CD4-positive, CD25-positive, alpha-beta regulatory T cell (primary cell): ENCODE data around the gene KRT1. TPM values are rescaled to one million over a fixed set of nuclear protein-coding genes. Genes with fewer than 3 reads are reported as not detected.

Experiments
- ATAC-seq, 2 donors: fragments of 150-1000 bp; cut with Tn5 transposase; one replicate each; pipeline ENCODE4 v1.10.0; 2021; ENCODE audit warnings: low read depth in 2 of 2, moderate number of reproducible peaks in 2 of 2, moderate library complexity in 1 of 2
- DNase-seq, 3 donors: peaks; one replicate each; pipeline versions ENCODE4 v3.0.0 to v3.0.0-alpha.2; 2012 to 2022; ENCODE audit warnings: mixed read lengths in 1 of 3
- H3K27ac ChIP-seq: one replicate; pipeline ENCODE4 v1.7.0; 2013; ENCODE audit warnings: mild to moderate bottlenecking, low read length; ENCODE audit not compliant: insufficient read depth, poor library complexity, severe bottlenecking
- H3K27me3 ChIP-seq: one replicate; pipeline ENCODE4 v1.7.0; 2013; ENCODE audit warnings: low read length; ENCODE audit not compliant: control insufficient read depth, insufficient read depth
- H3K36me3 ChIP-seq: one replicate; pipeline ENCODE4 v1.7.0; 2013; ENCODE audit warnings: mild to moderate bottlenecking, low read length, moderate library complexity; ENCODE audit not compliant: control insufficient read depth, insufficient read depth
- H3K4me1 ChIP-seq: 2 replicates; pipeline ENCODE4 v1.7.0; 2013; ENCODE audit warnings: mild to moderate bottlenecking, low read length; ENCODE audit not compliant: insufficient read depth, control insufficient read depth, poor library complexity, severe bottlenecking
- H3K4me3 ChIP-seq: one replicate; pipeline ENCODE4 v1.7.0; 2013; ENCODE audit warnings: low read depth, mild to moderate bottlenecking, low read length, moderate library complexity
- H3K9me3 ChIP-seq, 2 experiments: 1 replicate in 1 of 2; 2 replicates in 1 of 2; pipeline ENCODE4 v1.7.0; 2013; ENCODE audit warnings: low read length in 2 of 2, mild to moderate bottlenecking in 1 of 2, moderate library complexity in 1 of 2; ENCODE audit not compliant: control insufficient read depth in 2 of 2
- H3K27ac Mint-ChIP-seq, 3 donors: one replicate each; pipeline ENCODE4 v1.8.0; 2020 to 2022; ENCODE audit warnings: mild to moderate bottlenecking in 3 of 3, mixed read lengths in 3 of 3, moderate library complexity in 2 of 3
- H3K27me3 Mint-ChIP-seq: one replicate; pipeline ENCODE4 v1.8.0; 2022; ENCODE audit warnings: mild to moderate bottlenecking, mixed read lengths
- H3K36me3 Mint-ChIP-seq: one replicate; pipeline ENCODE4 v1.8.0; 2020; ENCODE audit warnings: mixed read lengths
- H3K4me1 Mint-ChIP-seq, 4 donors: one replicate each; pipeline ENCODE4 v1.8.0; 2020 to 2022; ENCODE audit warnings: mixed read lengths in 4 of 4, mild to moderate bottlenecking in 1 of 4
- H3K4me3 Mint-ChIP-seq, 4 donors: one replicate each; pipeline ENCODE4 v1.8.0; 2020 to 2022; ENCODE audit warnings: mild to moderate bottlenecking in 4 of 4, mixed read lengths in 4 of 4, moderate library complexity in 3 of 4
- H3K9me3 Mint-ChIP-seq, 7 donors: one replicate each; pipeline ENCODE4 v1.8.0; 2020 to 2022; ENCODE audit warnings: mixed read lengths in 7 of 7, mild to moderate bottlenecking in 3 of 7, moderate library complexity in 2 of 7
- polyA plus RNA-seq, 4 donors: library from polyadenylated mRNA; unstranded; fragments of 300-500 nt; fragmentation: Illumina TruSeq; gene quantifications; one replicate each; pipeline ENCODE4 v1.2.3, GENCODE V29; 2021
- total RNA-seq: library from RNA; stranded (reverse); gene quantifications from one replicate; pipeline ENCODE4 v1.2.3, GENCODE V29; 2022

Gene KRT1
- total and polyA plus RNA-seq, 5 donors from 2014 or later: 3.3 to 9.9 (median 5.8) TPM; not detected in 1

- H3K4me3 ChIP-seq: no peak overlapping the region
- DNase-seq (no peak), ATAC-seq (no peak)
- no peaks in the 10 kb centered on the region for H3K36me3 ChIP-seq
- H3K27ac ChIP-seq: no peak overlapping the region
- H3K9me3 Mint-ChIP-seq: peaks cover 0 to 1% (median 0%) of the 10 kb centered on the region in 7 donors
- H3K4me1 Mint-ChIP-seq: no peaks in the 10 kb centered on the region
- H3K27me3 Mint-ChIP-seq: peaks cover 8% of the 10 kb centered on the region
- peaks cover 1% of the 10 kb centered on the region for H3K27me3 ChIP-seq
- no peaks in the 10 kb centered on the region for H3K9me3 ChIP-seq
- no peaks in the 10 kb centered on the region for H3K4me1 ChIP-seq
- no peak overlapping the region for H3K27ac Mint-ChIP-seq
- no peak overlapping the region for H3K4me3 Mint-ChIP-seq
- no peaks in the 10 kb centered on the region for H3K36me3 Mint-ChIP-seq
These were observed 16.8 kb downstream of the KRT1 start for GRCh38 chr12:52663420-52663819.

- H3K4me1 Mint-ChIP-seq: no peaks in the 10 kb centered on the region
- H3K27ac Mint-ChIP-seq: no peak overlapping the region
- Histone ChIP-seq H3K9me3 (no peaks in the 10 kb centered on the region), H3K27ac (no peak overlapping the region), H3K36me3 (no peaks in the 10 kb centered on the region), H3K4me1 (no peaks in the 10 kb centered on the region), H3K27me3 (peaks cover 1% of the 10 kb centered on the region), H3K4me3 (no peak overlapping the region)
- H3K4me3 Mint-ChIP-seq: no peak overlapping the region
- DNase-seq: no peak
- H3K9me3 Mint-ChIP-seq: peaks cover 0 to 1% (median 0%) of the 10 kb centered on the region in 7 donors
- H3K27me3 Mint-ChIP-seq: peaks cover 7% of the 10 kb centered on the region
- ATAC-seq: no peak
- H3K36me3 Mint-ChIP-seq: no peaks in the 10 kb centered on the region
These were observed 17.3 kb downstream of the KRT1 start for GRCh38 chr12:52662918-52663229.

- ATAC-seq: no peak
- Histone ChIP-seq H3K27ac (no peak overlapping the region), H3K4me1 (no peaks in the 10 kb centered on the region), H3K4me3 (no peak overlapping the region), H3K27me3 (peaks cover 1% of the 10 kb centered on the region), H3K9me3 (no peaks in the 10 kb centered on the region), H3K36me3 (no peaks in the 10 kb centered on the region)
- Mint-ChIP-seq H3K27me3 (peaks cover 7% of the 10 kb centered on the region), H3K27ac (peak overlapping the region in 1 of 3 donors; percentile 6), H3K4me1 (no peaks in the 10 kb centered on the region), H3K9me3 (no peaks in the 10 kb centered on the region), H3K4me3 (no peak overlapping the region), H3K36me3 (no peaks in the 10 kb centered on the region)
- DNase-seq: no peak
These were observed 17.9 kb downstream of the KRT1 start for GRCh38 chr12:52662093-52662917.

- Mint-ChIP-seq H3K9me3 (no peaks in the 10 kb centered on the region), H3K27me3 (peaks cover 9% of the 10 kb centered on the region), H3K4me1 (no peaks in the 10 kb centered on the region), H3K27ac (peak overlapping the region in 1 of 3 donors; percentile 6), H3K4me3 (no peak overlapping the region), H3K36me3 (no peaks in the 10 kb centered on the region)
- DNase-seq (no peak), ATAC-seq (no peak)
- no peaks in the 10 kb centered on the region for H3K9me3 ChIP-seq
- H3K36me3 ChIP-seq: no peaks in the 10 kb centered on the region
- H3K4me3 ChIP-seq: no peak overlapping the region
- H3K4me1 ChIP-seq: no peaks in the 10 kb centered on the region
- no peak overlapping the region for H3K27ac ChIP-seq
- peaks cover 1% of the 10 kb centered on the region for H3K27me3 ChIP-seq
These were observed 18.5 kb downstream of the KRT1 start for GRCh38 chr12:52661668-52662067.

GRCh38 chr12:52660934-52661499 is 19.2 kb downstream of the KRT1 start:
- Mint-ChIP-seq H3K36me3 (no peaks in the 10 kb centered on the region), H3K9me3 (no peaks in the 10 kb centered on the region), H3K4me3 (no peak overlapping the region), H3K27me3 (peaks cover 13% of the 10 kb centered on the region), H3K27ac (no peak overlapping the region), H3K4me1 (peaks cover 0 to 3% (median 0%) of the 10 kb centered on the region in 4 donors)
- ATAC-seq (no peak), DNase-seq (no peak)
- Histone ChIP-seq H3K9me3 (no peaks in the 10 kb centered on the region), H3K36me3 (no peaks in the 10 kb centered on the region), H3K4me3 (no peak overlapping the region), H3K27me3 (peaks cover 1% of the 10 kb centered on the region), H3K27ac (no peak overlapping the region), H3K4me1 (no peaks in the 10 kb centered on the region)

- H3K27me3 Mint-ChIP-seq: peaks cover 17% of the 10 kb centered on the region
- DNase-seq (no peak), ATAC-seq (no peak)
- no peaks in the 10 kb centered on the region for H3K36me3 Mint-ChIP-seq
- Histone ChIP-seq H3K27ac (no peak overlapping the region), H3K4me3 (no peak overlapping the region), H3K36me3 (no peaks in the 10 kb centered on the region), H3K4me1 (no peaks in the 10 kb centered on the region), H3K27me3 (peaks cover 1% of the 10 kb centered on the region), H3K9me3 (no peaks in the 10 kb centered on the region)
- no peak overlapping the region for H3K4me3 Mint-ChIP-seq
- H3K9me3 Mint-ChIP-seq: no peaks in the 10 kb centered on the region
- peak overlapping the region in 1 of 3 donors; percentile 45 for H3K27ac Mint-ChIP-seq
- H3K4me1 Mint-ChIP-seq: peaks cover 0 to 3% (median 0%) of the 10 kb centered on the region in 4 donors
These were observed 20.3 kb downstream of the KRT1 start for GRCh38 chr12:52659951-52660350.

- no peaks in the 10 kb centered on the region for H3K9me3 Mint-ChIP-seq
- H3K27ac Mint-ChIP-seq: no peak overlapping the region
- no peaks in the 10 kb centered on the region for H3K4me1 ChIP-seq
- H3K4me3 Mint-ChIP-seq: no peak overlapping the region
- H3K27ac ChIP-seq: no peak overlapping the region
- H3K27me3 Mint-ChIP-seq: peaks cover 17% of the 10 kb centered on the region
- H3K36me3 ChIP-seq: no peaks in the 10 kb centered on the region
- no peaks in the 10 kb centered on the region for H3K36me3 Mint-ChIP-seq
- no peaks in the 10 kb centered on the region for H3K9me3 ChIP-seq
- H3K27me3 ChIP-seq: peaks cover 1% of the 10 kb centered on the region
- ATAC-seq (no peak), DNase-seq (no peak)
- peaks cover 0 to 3% (median 0%) of the 10 kb centered on the region in 4 donors for H3K4me1 Mint-ChIP-seq
- H3K4me3 ChIP-seq: no peak overlapping the region
These were observed 20.8 kb downstream of the KRT1 start for GRCh38 chr12:52659395-52659794.

- peaks cover 0 to 3% (median 0%) of the 10 kb centered on the region in 4 donors for H3K4me1 Mint-ChIP-seq
- Histone ChIP-seq H3K36me3 (no peaks in the 10 kb centered on the region), H3K27ac (no peak overlapping the region), H3K9me3 (no peaks in the 10 kb centered on the region), H3K4me1 (no peaks in the 10 kb centered on the region), H3K4me3 (no peak overlapping the region), H3K27me3 (no peaks in the 10 kb centered on the region)
- no peak overlapping the region for H3K4me3 Mint-ChIP-seq
- no peaks in the 10 kb centered on the region for H3K36me3 Mint-ChIP-seq
- H3K9me3 Mint-ChIP-seq: no peaks in the 10 kb centered on the region
- peaks cover 17% of the 10 kb centered on the region for H3K27me3 Mint-ChIP-seq
- no peak for DNase-seq
- ATAC-seq: no peak
- no peak overlapping the region for H3K27ac Mint-ChIP-seq
These were observed 22.0 kb downstream of the KRT1 start for GRCh38 chr12:52658196-52658595.
